Embryonic facial prominence (tissue), 1 donor: Measurements from ENCODE around the gene TMEM107.
"Not testable (repeated sequence)": the region's sequence is repeated elsewhere in the genome, so short reads cannot be mapped to it uniquely, and the experiment has no call there.

Experiments used
- DNase-seq: peaks from one replicate; pipeline ENCODE4 v3.0.0-alpha.2; 2016; ENCODE audit errors: extremely low spot score

The TMEM107 gene

DNA sequence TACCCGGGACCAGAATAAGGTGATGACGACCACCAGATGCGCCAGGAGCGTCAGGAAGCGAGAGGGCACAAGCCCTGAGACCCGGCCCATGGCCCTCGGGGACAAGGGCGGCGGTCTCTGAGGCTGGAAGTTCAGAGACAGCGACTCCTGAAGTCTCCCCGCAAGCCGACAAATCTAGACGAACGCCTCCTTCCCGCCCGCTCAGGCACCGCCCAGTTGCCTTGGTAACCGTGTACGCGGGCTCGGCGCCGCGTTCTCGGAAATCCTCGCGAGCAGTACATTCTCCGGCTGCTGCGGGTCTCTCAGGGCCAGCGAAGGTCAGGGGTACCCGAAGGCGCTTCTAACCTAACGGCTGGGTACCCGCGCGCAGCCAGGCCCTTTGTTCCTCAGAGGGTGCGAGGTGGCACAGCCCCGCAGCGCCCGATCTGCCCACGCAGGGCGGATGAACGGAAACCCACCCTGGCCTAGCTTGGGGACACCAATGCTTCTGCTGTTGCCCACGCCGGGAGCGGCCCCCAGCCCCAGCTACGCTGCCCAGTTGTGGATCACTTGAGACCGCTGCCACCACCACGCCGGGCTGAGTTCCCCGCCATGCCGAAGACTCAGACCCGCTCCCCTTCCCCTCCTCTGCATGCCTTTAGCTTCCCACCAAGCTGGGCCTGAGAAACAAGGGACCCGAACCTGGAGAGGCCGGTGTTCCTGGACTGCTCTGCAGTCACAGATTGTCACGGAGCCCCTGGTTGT lies at the start of gene TMEM107:
Gene TMEM107 (minus strand): TSS at position 184 of the 744 bp plus-strand sequence. CDS start 94 bp downstream, at position 90.
- peak; percentile 85 for DNase-seq

DNA sequence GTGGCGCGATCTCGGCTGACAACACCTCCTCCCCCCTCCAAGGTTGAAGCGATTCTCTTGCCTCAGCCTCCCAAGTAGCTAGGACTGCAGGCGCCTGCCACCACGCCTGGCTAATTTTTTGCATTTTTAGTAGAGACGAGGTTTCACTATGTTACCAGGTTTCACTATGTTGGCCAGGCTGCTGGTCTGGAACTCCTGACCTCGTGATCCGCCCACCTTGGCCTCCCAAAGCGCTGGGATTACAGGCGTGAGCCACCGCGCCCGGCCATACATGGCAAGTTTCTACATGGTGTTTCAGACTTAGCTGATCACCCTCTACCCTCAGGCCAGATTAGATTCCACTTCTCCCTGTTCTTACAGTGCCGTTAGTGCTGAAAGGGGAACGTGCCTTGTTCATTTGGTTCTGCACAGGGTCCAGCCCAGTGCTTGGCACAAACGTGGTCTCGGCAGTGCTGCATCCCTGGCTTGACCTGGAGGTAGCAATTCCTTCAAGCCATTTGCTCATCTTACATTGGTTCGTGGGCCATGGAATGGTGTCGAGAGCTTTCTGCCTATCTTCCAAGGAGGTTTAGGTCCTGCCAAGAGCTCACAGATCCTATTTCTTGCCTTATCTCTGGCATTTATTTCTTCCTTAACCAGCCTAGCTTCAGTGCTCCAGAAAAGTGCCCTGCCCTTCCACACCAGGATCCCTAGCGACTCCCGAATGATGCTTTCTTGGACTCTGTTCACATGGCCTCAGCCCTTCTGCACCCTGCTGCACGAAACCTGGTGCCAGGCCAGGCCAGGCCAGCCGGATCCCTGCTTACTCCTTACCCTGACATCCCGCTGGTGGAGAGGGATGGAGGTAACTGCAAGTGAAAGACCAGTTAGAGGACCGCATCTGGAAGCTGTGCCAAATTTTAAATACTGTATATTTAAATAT lies 49.0 kb upstream of the TMEM107 start:
- DNase-seq, result no peak

DNA sequence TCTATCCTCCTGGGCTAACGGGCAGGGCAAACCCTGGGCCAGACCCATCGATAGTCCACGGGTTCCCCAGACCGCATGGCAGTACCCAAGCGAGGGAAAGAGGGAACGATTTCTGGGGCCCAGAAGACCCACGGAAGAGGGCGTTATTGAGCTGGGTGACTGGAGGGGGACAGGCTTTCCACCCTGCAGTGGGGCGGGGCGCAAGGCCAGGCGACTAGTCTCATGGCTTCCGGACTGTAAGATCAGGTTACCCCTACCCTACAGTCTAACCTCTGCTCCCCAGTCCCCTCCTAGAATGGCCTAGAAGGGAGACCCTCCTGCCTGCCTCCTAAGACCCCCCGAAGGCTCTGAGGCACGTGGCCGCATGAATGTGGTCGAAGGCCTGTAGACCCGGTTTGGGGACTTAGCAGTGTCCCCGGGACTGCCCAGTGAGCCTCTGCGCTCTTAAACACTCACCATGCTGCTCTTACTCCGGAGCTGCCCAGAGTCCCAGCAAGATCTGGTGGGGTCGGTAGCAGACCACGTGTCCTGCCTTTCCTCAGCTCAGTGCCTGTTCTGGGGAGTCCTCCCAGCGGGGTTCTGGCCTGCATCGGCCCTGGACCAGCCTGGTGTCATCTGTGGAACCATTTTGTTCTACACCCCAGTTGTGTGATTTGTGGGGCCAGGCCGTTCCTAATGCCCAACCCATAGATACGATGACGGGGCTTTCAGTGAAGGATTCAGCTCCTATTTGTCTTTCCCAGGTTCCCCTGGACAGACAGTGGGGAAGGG lies 47.4 kb upstream of the TMEM107 start:
- no peak for DNase-seq

DNA sequence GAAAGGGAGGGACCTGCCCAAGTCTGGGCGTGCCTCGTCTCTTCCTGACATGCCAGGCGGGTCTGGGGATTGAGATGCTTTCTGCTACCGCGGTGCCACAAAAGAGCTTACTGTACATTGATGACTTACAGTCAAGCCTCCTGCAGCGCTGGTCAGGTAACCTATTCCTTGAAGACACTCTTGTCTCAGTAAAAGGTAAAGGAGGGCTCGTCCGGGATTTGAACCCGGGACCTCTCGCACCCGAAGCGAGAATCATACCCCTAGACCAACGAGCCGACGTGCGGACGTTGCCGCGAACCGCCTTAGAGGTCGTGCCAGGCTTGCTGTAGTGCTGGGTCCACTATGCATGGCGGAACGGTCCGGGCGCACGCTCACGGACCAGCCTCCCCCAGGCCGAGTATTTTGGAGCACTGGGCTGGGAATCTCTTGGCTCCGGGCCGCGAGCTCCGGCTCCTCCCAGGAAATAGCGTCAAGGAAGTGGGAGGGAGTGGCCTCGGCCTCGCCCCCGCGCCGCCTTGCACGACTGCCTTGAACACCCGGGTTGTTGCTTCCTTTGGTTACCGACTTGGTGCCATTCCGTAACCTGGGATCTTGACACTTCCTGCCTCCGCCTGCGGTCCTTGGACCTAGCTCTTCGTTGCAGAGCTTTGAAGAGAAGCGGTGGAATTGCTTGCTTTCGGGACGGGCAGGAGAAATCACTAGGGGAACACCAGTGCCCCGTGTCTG lies 46.6 kb upstream of the TMEM107 start:
- peak; percentile 84 for DNase-seq

DNA sequence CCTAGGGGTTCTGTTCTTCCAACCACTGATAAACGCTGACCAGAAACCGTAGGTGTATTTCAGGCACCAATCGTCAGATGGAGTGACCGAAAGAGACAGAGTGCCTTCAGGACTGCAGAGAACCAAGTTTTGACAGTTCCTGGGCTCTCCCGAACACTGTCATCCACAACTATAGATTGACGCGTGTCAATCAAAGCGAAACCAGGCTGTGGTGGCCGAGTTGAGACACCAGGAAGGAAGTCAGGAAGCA lies 46.1 kb upstream of the TMEM107 start:
- no peak for DNase-seq

DNA sequence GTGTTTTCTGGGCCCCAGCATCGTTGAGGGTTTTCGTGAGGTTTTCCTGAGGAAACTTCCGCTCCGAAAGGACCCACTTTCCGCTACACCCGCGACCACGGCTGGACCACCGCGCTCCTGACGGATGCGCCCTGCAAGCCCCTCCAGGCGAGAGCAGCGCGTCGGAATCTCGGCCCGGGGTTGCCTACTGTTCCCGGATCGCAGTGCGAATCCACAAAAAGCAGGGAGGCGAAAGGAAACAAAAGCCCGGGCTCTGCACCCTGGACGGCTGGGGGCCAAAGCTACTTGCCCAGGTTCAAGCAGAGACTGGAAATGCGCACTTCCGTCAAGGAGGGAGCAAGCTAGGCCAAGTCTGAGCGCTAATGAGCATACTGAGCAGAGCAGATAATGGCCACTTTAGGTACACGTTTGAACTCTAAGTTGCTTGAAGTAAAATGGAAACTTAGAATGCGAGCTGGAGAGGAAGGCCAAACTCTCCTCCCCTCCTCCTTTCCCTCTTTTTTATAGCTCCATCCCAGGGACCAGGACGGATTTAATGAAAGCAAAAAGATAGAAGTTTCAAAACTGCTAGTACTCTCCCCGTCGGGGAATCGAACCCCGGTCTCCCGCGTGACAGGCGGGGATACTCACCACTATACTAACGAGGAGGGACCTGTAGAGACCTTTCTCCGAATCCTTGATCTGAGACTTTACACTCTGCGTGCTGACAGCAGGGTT lies 45.6 kb upstream of the TMEM107 start:
- peak; percentile 87 for DNase-seq

DNA sequence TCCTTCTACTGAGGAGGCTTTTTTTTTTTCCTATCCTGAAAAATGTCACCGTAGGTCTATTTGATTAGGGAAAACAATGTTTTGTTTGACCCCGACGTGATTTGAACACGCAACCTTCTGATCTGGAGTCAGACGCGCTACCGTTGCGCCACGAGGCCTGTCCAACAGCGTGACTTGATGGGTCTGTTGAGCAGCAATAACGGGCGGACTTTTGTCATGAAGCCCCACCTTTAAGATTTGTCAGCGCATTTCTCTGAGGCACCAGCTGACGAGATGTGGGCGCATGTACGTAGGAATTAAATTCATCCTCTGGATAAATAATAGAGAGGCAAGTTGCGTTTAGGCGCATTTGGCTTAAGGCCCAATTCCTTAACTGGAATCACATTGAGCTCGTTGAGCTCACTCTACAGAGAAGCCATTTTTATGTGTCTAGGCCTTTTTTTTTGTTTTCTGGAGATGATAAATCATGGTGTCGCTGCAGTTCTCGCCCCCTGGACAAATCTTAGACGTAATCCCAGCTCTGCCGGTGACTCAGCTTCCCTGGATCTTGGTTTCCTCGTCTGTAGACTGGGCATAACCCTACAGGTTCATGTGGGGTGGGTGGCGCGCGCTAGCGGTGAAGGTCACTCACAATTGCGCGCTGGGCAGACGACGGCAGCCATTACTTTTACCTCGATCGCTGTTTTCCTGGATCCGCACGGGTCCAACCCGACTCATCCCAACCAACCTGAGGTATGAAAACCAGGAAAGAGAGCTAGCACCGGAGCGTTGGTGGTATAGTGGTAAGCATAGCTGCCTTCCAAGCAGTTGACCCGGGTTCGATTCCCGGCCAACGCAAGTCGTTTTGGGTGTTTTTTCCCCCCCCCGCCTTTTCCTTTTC lies 44.8 kb upstream of the TMEM107 start:
- peak; percentile 87 for DNase-seq

DNA sequence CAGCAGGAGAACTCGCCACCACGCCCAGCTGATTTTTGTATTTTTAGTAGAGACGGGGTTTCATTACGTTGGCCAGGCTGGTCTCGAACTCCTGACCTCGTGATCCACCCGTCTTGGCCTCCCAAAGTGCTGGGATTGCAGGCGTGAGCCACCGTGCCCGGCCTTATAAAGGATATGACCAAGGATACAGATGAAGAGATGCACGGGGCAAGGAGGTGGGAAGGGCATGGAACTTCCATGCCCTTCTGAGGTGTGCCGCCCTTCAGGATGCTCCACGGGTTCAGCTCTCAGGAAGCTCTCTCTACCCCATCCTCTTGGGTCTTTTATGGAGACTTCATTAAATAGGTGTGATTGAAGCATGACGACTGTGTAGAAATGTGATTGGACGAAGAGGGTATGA lies 37.8 kb upstream of the TMEM107 start:
- DNase-seq, result not testable (repeated sequence)

DNA sequence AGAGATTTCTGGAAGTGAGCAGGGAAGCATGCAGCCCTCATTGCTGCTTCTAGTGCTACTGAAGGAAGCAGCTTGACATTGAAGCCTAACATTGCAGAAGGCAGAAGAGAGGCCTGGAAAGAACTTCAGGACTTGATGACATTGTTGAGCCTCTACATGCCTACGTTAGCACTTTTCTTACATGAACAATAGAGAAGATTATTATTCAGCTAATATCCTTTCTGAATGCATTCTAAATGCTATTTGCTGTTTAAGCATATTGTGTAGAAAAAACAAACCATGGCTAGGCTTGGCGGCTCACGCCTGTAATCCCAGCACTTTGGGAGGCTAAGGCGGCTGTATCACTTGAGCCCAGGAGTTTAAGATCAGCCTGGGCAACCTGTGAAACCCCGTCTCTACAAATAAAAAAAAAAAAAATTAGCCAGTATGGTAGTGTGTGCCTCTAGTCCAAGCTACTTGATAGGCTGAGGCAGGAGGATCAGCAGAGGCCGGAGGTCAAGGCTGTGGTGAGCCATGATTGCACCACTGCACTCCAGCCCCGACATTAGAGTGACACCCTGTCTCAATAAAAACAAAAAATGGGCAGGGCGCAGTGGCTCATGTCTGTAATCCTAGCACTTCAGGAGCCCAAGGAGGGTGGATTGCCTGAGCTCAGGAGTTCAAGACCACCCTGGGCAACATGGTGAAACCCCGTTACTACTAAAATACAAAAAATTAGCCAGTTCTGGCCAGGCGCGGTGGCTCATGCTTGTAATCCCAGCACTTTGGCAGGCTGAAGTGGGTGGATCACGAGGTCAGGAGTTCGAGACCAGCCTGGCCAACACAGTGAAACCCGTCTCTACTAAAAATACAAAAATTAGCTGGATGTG lies 36.4 kb upstream of the TMEM107 start:
- DNase-seq, result no peak

DNA sequence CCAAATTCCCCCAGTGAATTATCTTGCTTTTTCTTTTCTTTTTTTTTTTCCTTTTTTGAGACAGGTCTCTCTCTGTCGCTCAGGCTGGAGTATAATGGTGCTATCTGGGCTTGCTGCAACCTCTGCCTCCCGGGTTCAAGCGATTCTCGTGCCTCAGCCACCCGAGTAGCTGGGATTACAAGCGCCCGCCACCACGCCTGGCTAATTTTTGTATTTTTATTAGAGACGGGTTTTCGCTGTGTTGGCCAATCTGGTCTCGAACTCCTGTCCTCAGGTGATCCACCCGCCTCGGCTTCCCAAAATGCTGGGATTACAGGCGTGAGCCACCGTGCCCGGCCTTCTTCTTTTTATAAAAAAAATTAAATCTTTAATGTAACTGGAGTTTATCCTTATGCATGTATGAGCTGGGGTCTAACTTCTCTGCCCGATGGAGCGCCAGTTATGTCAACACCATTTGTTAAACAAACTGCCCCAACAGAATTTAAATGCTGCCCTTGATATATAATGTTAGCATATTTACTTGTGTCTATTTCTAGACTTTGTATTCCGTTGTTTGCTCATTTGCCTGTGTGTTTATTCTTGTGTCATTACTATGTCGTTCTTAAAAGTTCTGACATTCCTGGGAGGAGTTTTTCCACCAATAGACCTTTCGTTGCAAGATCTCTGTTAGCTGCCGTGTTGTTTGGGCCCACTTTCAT lies 34.7 kb upstream of the TMEM107 start:
- DNase-seq, result no peak

DNA sequence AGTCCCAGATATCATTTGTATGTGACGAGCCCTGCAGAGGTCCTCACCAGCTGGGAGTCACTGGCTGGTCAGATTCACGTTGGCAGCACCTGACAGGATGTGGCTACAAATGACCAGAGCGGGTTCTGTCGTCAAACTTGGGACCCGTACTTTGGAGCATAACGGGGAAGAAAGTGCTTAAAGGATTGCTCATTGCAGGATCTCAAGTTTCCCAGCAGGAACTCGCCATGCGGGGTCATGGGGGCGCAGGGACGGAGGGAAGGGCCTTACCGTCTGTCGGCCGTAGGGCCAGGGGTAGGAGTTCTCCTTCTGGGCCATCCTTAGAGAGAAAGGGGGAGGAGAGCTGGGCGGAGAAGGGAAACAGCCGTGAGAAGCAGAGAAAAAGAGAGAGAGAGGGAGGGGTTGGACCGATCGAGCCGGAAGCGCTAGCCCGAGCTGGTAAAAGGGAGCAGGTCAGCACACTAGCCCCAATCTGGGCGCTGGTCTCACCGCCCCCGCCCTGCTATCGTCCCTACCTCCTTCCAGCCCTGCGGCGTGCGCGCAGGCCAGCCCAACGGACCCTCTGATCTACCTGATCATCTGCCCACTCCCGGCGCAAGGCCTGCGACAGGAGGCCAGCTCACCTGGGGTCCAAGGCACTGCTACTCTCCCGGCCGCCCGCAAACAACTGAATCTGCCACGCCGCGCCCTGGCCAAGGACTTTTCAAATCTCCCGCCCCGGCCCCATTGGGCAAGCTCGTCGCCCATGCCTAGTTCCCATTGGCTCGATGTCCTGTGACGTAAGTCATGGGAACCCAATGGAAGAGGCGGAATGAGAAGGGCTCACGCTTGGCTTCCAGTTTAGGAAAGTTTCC lies 34.0 kb upstream of the TMEM107 start, which contains the start of gene AURKB:
Gene AURKB (minus strand): TSS at position 669 of the 854 bp plus-strand sequence. CDS start 351 bp downstream, at position 318.
- DNase-seq, result peak; percentile 92

DNA sequence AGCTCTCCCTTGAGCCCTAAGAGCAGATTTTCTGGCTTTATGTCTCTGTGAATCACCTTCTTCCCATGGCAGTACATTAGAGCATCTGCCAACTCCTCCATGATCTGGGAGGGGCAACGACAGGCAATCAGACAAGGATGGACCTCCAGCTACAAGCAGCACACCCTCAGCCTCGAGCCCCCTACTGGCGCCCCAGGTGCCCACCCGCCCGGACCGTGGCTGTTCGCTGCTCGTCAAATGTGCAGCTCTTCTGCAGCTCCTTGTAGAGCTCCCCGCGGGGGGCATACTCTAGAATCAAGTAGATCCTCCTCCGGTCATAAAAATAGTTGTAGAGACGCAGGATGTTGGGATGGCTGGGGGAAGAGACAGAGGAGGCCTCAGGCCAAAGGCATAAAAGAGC lies 30.4 kb upstream of the TMEM107 start:
- DNase-seq, result no peak

DNA sequence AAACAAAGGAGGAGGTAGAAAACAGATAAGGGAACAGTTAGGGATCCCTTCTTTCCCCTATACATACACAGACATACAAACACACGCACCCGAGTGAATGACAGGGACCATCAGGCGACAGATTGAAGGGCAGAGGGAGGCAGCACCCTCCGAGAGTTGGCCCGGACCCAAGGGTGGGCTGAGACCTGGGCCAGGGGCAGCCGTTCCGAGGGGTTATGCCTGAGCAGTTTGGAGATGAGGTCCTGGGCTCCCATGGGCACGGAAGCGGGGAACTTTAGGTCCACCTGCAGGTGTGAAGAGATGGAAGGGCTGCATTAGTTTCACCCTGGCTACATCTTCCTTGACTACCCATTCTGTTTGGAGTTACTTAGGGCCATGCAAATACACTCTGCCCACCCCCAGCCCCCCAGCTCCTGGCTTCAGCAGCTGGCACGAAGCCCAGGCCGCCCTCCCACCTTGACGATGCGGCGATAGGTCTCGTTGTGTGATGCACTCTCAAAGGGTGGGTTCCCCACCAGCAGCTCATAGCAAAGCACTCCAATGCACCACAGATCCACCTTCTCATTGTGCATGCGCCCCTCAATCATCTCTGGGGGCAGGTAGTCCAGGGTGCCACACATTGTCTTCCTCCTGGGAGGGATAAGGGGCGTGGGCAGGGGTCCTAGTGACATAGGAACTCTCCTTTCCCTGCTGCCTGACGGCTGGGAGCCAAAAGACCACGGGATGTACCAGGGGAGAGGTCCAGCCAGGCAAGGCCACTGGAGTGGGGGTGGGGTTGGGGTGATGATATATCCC lies 28.8 kb upstream of the TMEM107 start:
- no peak for DNase-seq

DNA sequence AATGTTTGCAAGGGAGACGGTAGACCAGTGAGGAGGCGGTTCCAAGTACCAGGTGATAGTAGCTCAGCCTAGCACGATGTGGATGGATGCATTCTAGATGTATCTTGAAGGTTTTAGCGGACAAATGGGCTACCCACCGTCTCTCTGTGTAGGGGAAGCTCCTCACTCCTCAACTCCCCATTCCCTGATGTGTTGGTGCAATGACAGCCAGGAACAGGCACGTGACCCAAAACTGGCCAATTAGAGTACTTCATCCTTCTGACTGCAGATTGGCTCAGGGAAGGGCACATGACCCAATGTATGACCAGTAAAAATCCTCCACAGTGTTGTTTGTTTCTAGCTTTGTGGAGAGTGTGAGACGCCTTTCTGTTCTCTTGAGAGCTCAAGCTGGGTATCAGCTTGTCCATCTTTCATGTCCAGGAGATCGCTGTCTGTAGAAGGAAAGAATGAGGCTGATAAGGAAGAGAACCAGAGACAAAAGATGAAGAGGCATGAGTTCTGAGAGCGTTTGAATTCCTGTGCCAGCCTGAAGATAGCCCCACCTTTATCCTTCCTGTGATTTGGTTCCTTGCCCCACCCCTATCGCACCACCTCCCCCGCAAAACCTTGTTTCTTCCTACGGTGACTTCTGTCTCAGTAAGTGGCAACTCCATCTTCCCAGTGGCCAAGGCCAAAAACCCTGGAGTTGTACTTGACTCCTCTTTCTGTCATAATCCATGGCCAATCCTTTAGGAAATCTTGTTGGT lies 16.1 kb upstream of the TMEM107 start:
- DNase-seq, result peak; percentile 75

DNA sequence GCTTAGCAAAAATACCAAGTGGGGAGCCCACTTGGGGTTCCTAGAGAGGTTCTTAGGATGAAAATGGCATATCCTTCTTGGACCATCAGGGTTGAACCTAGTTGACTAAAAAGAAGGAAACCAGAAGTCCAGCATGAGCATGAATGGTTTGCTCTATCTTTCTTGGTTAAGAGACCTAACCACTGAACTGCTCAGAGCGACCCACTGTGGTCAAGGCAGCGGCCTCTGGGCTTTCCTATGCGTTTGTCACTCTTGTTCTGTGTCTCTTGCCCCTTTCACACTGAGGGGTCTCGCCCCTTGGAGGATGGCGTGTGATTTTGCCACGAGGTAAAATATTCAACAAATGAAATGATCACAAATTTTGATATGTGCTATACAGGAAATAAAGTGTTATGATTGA lies 14.3 kb upstream of the TMEM107 start:
- no peak for DNase-seq
